Prostate gland (tissue), 2 donors: ENCODE measurements around the gene USP40. TPM values are rescaled to one million over a fixed set of nuclear protein-coding genes. Genes with fewer than 3 reads are reported as not detected.
A peak's percentile ranks its signal among the peaks of the same experiment; 100 is the strongest.

ENCODE experiments used
- DNase-seq: peaks from one replicate; pipeline ENCODE4 v3.0.0-alpha.2; 2019; ENCODE audit warnings: low spot score
- H3K27ac ChIP-seq, 2 donors: fragments of 200-600 bp; sonication (generic); 2 replicates each; pipeline ENCODE4 v1.5.1; 2017 to 2019
- H3K27me3 ChIP-seq: fragments of 200-600 bp; sonication (generic); replicated peaks from 2 replicates; pipeline ENCODE4 v1.5.1; 2019; ENCODE audit not compliant: insufficient read depth
- H3K36me3 ChIP-seq, 2 donors: fragments of 200-600 bp; sonication (generic); 1 replicate in 1 of 2; 2 replicates in 1 of 2; pipeline versions ENCODE4 v1.5.1 to v1.8.1; 2017 to 2019
- H3K4me1 ChIP-seq: fragments of 200-600 bp; sonication (generic); replicated peaks from 2 replicates; pipeline ENCODE4 v1.5.1; 2019
- H3K4me3 ChIP-seq, 2 donors: fragments of 200-600 bp; sonication (generic); 2 replicates each; pipeline ENCODE4 v1.5.1; 2017 to 2019
- H3K9me3 ChIP-seq: fragments of 200-600 bp; sonication (generic); 2 replicates; pipeline ENCODE4 v1.5.1; 2017
- CTCF ChIP-seq, 4 experiments: fragments of 200-600 bp in 2 of 4; fragments of 450-650 bp in 2 of 4; sonication (generic) in 2 of 4; IDR thresholded peaks; 1 replicate in 3 of 4; 2 replicates in 1 of 4; pipeline ENCODE4 v1.5.1; 2016 to 2019; ENCODE audit warnings: antibody characterized with exemption in 4 of 4, mild to moderate bottlenecking in 2 of 4, moderate library complexity in 2 of 4
- POLR2A ChIP-seq: fragments of 450-650 bp; IDR thresholded peaks from one replicate; pipeline ENCODE4 v1.6.1; 2016; ENCODE audit warnings: antibody characterized with exemption, mild to moderate bottlenecking
- POLR2AphosphoS5 ChIP-seq: sonication (generic); formaldehyde crosslinking; IDR thresholded peaks from one replicate; pipeline ENCODE4 v1.6.1; 2017; ENCODE audit warnings: antibody characterized with exemption
- WGBS: methylation state at CpG from one replicate; pipeline ENCODE4 v1.1.5; 2018; 5-methylcytosine and 5-hydroxymethylcytosine counted together
- intact Hi-C: fragments of 100-400 bp; cut with DNase I; formaldehyde crosslinking; loops from one replicate; pipeline ENCODE4 v1.14.2; 2022
- total RNA-seq, 2 donors: library from RNA; depleted of rRNA; stranded (reverse); fragments of >200 nt; gene quantifications; one replicate each; pipeline ENCODE4 v1.1.0, GENCODE V29; 2016

USP40 gene
- total RNA-seq, 2 donors from 2014 or later = 45.1 to 50.2 TPM

GRCh38 chr2:233571001-233571400 lies 4.4 kb upstream of the USP40 start:
- Histone ChIP-seq H3K9me3 (no peaks in the 10 kb centered on the region), H3K4me1 (no peaks in the 10 kb centered on the region), H3K36me3 (no peaks in the 10 kb centered on the region), H3K27me3 (no peaks in the 10 kb centered on the region), H3K4me3 (no peak overlapping the region), H3K27ac (no peak overlapping the region)
- no peak for DNase-seq
- 34% methylated on average over 1 of the region's 1 CpG for whole genome bisulfite sequencing
- TF ChIP-seq POLR2A (no peak), POLR2AphosphoS5 (no peak)
- intact Hi-C loops = no loop called here

- H3K36me3 ChIP-seq = no peaks in the 10 kb centered on the region
- no peak for DNase-seq
- H3K4me1 ChIP-seq = no peaks in the 10 kb centered on the region
- H3K27me3 ChIP-seq = no peaks in the 10 kb centered on the region
- WGBS = 2% methylated on average over 6 of the region's 6 CpGs
- no peaks in the 10 kb centered on the region for H3K9me3 ChIP-seq
- H3K27ac ChIP-seq = peak overlapping the region; percentile 93 to 96
- H3K4me3 ChIP-seq = peak overlapping the region; percentile 93 to 96
- intact Hi-C loops = no loop called here
- TF ChIP-seq POLR2A (no peak), POLR2AphosphoS5 (no peak), CTCF (IDR thresholded peaks at IDR 0.05) (no peak)
Observed at GRCh38 chr2:233565685-233566140, 869 bp downstream of the USP40 start.

GRCh38 chr2:233563663-233564430 lies 2.7 kb downstream of the USP40 start:
- Histone ChIP-seq H3K9me3 (no peaks in the 10 kb centered on the region), H3K4me1 (no peaks in the 10 kb centered on the region), H3K36me3 (no peaks in the 10 kb centered on the region), H3K4me3 (no peak overlapping the region), H3K27me3 (no peaks in the 10 kb centered on the region), H3K27ac (no peak overlapping the region)
- WGBS = 90% methylated on average over 8 of the region's 8 CpGs
- no peak for DNase-seq
- intact Hi-C loops = no loop called here
- TF ChIP-seq CTCF (IDR thresholded peaks at IDR 0.05) (no peak), POLR2A (no peak), POLR2AphosphoS5 (no peak)

- 59% methylated on average over 7 of the region's 7 CpGs for WGBS
- no peaks in the 10 kb centered on the region for H3K9me3 ChIP-seq
- no peaks in the 10 kb centered on the region for H3K27me3 ChIP-seq
- H3K4me1 ChIP-seq = no peaks in the 10 kb centered on the region
- intact Hi-C loops = no loop called here
- H3K36me3 ChIP-seq = no peaks in the 10 kb centered on the region
- no peak for DNase-seq
- no peak overlapping the region for H3K4me3 ChIP-seq
- TF ChIP-seq CTCF (IDR thresholded peaks at IDR 0.05) (no peak), POLR2A (no peak), POLR2AphosphoS5 (no peak)
- peak overlapping the region; percentile 25 to 49 for H3K27ac ChIP-seq
Observed at GRCh38 chr2:233556881-233557736, 9.5 kb downstream of the USP40 start.

- H3K4me3 ChIP-seq = no peak overlapping the region
- no peak for DNase-seq
- no peak for TF ChIP-seq CTCF (IDR thresholded peaks at IDR 0.05)
- no peak for TF ChIP-seq POLR2AphosphoS5
- no peak for TF ChIP-seq POLR2A
- no peaks in the 10 kb centered on the region for H3K9me3 ChIP-seq
- H3K4me1 ChIP-seq = no peaks in the 10 kb centered on the region
- H3K27me3 ChIP-seq = no peaks in the 10 kb centered on the region
- H3K27ac ChIP-seq = no peak overlapping the region
- intact Hi-C loops = no loop called here
- no peaks in the 10 kb centered on the region for H3K36me3 ChIP-seq
Observed at GRCh38 chr2:233553366-233553765, 13.2 kb downstream of the USP40 start.
